Neural cell (in vitro differentiated cells): Measurements from ENCODE around the gene C13orf46. TPM values are rescaled to one million over a fixed set of nuclear protein-coding genes. Genes with fewer than 3 reads are reported as not detected.

Source experiments
- H2AFZ ChIP-seq: fragments of 200-600, 300-800 bp; sonication (generic), shearing (Covaris generic); 2 replicates; pipeline ENCODE4 v1.6.0; 2014; ENCODE audit warnings: low read depth, mild to moderate bottlenecking, antibody characterized with exemption, low read length, moderate library complexity
- H3F3A ChIP-seq: fragments of 200-600 bp; shearing (Covaris generic); 2 replicates; pipeline ENCODE4 v1.6.1; 2016; ENCODE audit warnings: mild to moderate bottlenecking, moderate library complexity, mixed read lengths, antibody characterized with exemption, low read length; ENCODE audit not compliant: insufficient read depth, poor library complexity, severe bottlenecking
- H3K27ac ChIP-seq: fragments of 200-600, 300-800 bp; sonication (generic), shearing (Covaris generic); 2 replicates; pipeline ENCODE4 v1.5.1; 2014; ENCODE audit warnings: mild to moderate bottlenecking, low read length, moderate library complexity
- H3K27me3 ChIP-seq: fragments of 300-800, 200-600 bp; sonication (generic), shearing (Covaris generic); 2 replicates; pipeline ENCODE4 v1.6.0; 2014; ENCODE audit warnings: mild to moderate bottlenecking, low read depth, low read length, moderate library complexity; ENCODE audit not compliant: insufficient read depth
- H3K36me3 ChIP-seq: fragments of 300-800, 200-600 bp; sonication (generic), shearing (Covaris generic); 2 replicates; pipeline ENCODE4 v1.5.1; 2014; ENCODE audit warnings: mild to moderate bottlenecking, antibody characterized with exemption, low read length, moderate library complexity; ENCODE audit not compliant: insufficient read depth
- H3K4me2 ChIP-seq: fragments of 300-800, 200-600 bp; sonication (generic), shearing (Covaris generic); 2 replicates; pipeline ENCODE4 v1.6.0; 2014; ENCODE audit warnings: mild to moderate bottlenecking, low read length
- H3K4me3 ChIP-seq: fragments of 300-800, 200-600 bp; sonication (generic), shearing (Covaris generic); 2 replicates; pipeline ENCODE4 v1.5.1; 2014; ENCODE audit warnings: mild to moderate bottlenecking, low read length, moderate library complexity
- H3K79me2 ChIP-seq: fragments of 200-600 bp; shearing (Covaris generic); replicated peaks from 2 replicates; pipeline ENCODE4 v1.6.0; 2014; ENCODE audit warnings: mild to moderate bottlenecking, low read length, moderate library complexity; ENCODE audit not compliant: insufficient read depth
- H3K9ac ChIP-seq: fragments of 300-800, 200-600 bp; sonication (generic), shearing (Covaris generic); 2 replicates; pipeline ENCODE4 v1.6.1; 2016; ENCODE audit warnings: mild to moderate bottlenecking, low read length, mixed read lengths
- H3K9me2 ChIP-seq: fragments of 200-600 bp; shearing (Covaris generic); 2 replicates; pipeline ENCODE4 v1.6.1; 2016; ENCODE audit warnings: mild to moderate bottlenecking, low read length, mixed read lengths; ENCODE audit not compliant: insufficient read depth
- H3K9me3 ChIP-seq: fragments of 200-600, 300-800 bp; sonication (generic), shearing (Covaris generic); 2 replicates; pipeline ENCODE4 v1.6.1; 2016; ENCODE audit warnings: mild to moderate bottlenecking, mixed run types, low read length, moderate library complexity, mixed read lengths
- H4K20me1 ChIP-seq: fragments of 200-600 bp; shearing (Covaris generic); 2 replicates; pipeline ENCODE4 v1.6.1; 2016; ENCODE audit warnings: mild to moderate bottlenecking, mixed run types; ENCODE audit not compliant: insufficient read depth
- CTCF ChIP-seq: fragments of 450-650 bp; IDR thresholded peaks from 2 replicates; pipeline ENCODE4 v1.5.1; 2014; ENCODE audit warnings: antibody characterized with exemption, mild to moderate bottlenecking, moderate library complexity; ENCODE audit not compliant: poor library complexity, severe bottlenecking
- EP300 ChIP-seq: fragments of 450-650 bp; conservative IDR thresholded peaks from 2 replicates; pipeline ENCODE4 v1.6.1; 2014; ENCODE audit warnings: antibody characterized with exemption, mild to moderate bottlenecking, moderate library complexity; ENCODE audit not compliant: poor library complexity, severe bottlenecking
- EZH2 ChIP-seq: fragments of 200-600, 300-800 bp; shearing (Covaris generic), sonication (generic); IDR thresholded peaks from 2 replicates; pipeline ENCODE4 v1.6.1; 2014; ENCODE audit warnings: antibody characterized with exemption, low read length, borderline replicate concordance, mild to moderate bottlenecking; ENCODE audit not compliant: insufficient read depth, poor library complexity, severe bottlenecking
- MXI1 ChIP-seq: fragments of 450-650 bp; conservative IDR thresholded peaks from 2 replicates; pipeline ENCODE4 v1.6.1; 2014; ENCODE audit warnings: antibody characterized with exemption, mild to moderate bottlenecking; ENCODE audit not compliant: poor library complexity, severe bottlenecking
- POLR2AphosphoS5 ChIP-seq: IDR thresholded peaks from 2 replicates; pipeline ENCODE4 v1.6.1; 2012
- RAD21 ChIP-seq: fragments of 450-650 bp; conservative IDR thresholded peaks from 2 replicates; pipeline ENCODE4 v1.6.1; 2014; ENCODE audit warnings: antibody characterized with exemption, mild to moderate bottlenecking, moderate library complexity
- REST ChIP-seq: IDR thresholded peaks from 2 replicates; pipeline ENCODE4 v1.6.1; 2012; ENCODE audit warnings: borderline replicate concordance
- SMC3 ChIP-seq: fragments of 450-650 bp; conservative IDR thresholded peaks from 2 replicates; pipeline ENCODE4 v1.6.1; 2014; ENCODE audit warnings: antibody characterized with exemption, mild to moderate bottlenecking, moderate library complexity; ENCODE audit not compliant: poor library complexity
- TAF1 ChIP-seq: IDR thresholded peaks from 2 replicates; pipeline ENCODE4 v1.6.1; 2012; ENCODE audit warnings: low read depth
- polyA plus RNA-seq: library from polyadenylated mRNA; depleted of rRNA; stranded (reverse); fragments of >200 nt; gene quantifications from 2 replicates; pipeline ENCODE4 v1.2.3, GENCODE V29; 2014

The C13orf46 gene
- polyA plus RNA-seq, 1 donor from 2014 or later: not detected

- Histone ChIP-seq H3K4me2 (no peak overlapping the region), H3K27ac (no peak overlapping the region), H3K9me2 (no peaks in the 10 kb centered on the region), H3K79me2 (no peaks in the 10 kb centered on the region), H3K36me3 (no peaks in the 10 kb centered on the region), H3K9ac (no peak overlapping the region), H2AFZ (no peak overlapping the region), H3K4me3 (no peak overlapping the region), H4K20me1 (no peaks in the 10 kb centered on the region), H3K27me3 (no peaks in the 10 kb centered on the region), H3F3A (no peaks in the 10 kb centered on the region), H3K9me3 (no peaks in the 10 kb centered on the region)
- TF ChIP-seq POLR2AphosphoS5 (no peak), CTCF (no peak), EP300 (no peak), REST (no peak), SMC3 (no peak), EZH2 (no peak), TAF1 (no peak)
Measured at GRCh38 chr13:113928685-113929627, 44.9 kb downstream of the C13orf46 start.

GRCh38 chr13:113927661-113928581, 46.0 kb downstream of the C13orf46 start:
- Histone ChIP-seq H3K9ac (no peak overlapping the region), H3K36me3 (no peaks in the 10 kb centered on the region), H3K4me2 (no peak overlapping the region), H4K20me1 (no peaks in the 10 kb centered on the region), H3K79me2 (no peaks in the 10 kb centered on the region), H3F3A (no peaks in the 10 kb centered on the region), H3K4me3 (no peak overlapping the region), H2AFZ (no peak overlapping the region), H3K27ac (no peak overlapping the region), H3K27me3 (no peaks in the 10 kb centered on the region), H3K9me3 (no peaks in the 10 kb centered on the region), H3K9me2 (no peaks in the 10 kb centered on the region)
- TF ChIP-seq SMC3 (no peak), POLR2AphosphoS5 (no peak), EP300 (no peak), CTCF (no peak), EZH2 (no peak), MXI1 (no peak), TAF1 (no peak), RAD21 (no peak), REST (no peak)
